Right lobe of liver (tissue), 6 donors: ENCODE results near the gene PIF1. TPM values are rescaled to one million over a fixed set of nuclear protein-coding genes. Genes with fewer than 3 reads are reported as not detected.

ENCODE experiments used
- ATAC-seq, 4 donors: fragments of 200-7000 bp; cut with Tn5 transposase; one replicate each; pipeline ENCODE4 v1.9.1; 2020; ENCODE audit warnings: mild to moderate bottlenecking in 4 of 4, moderate library complexity in 4 of 4
- DNase-seq, 3 donors: peaks; one replicate each; pipeline ENCODE4 v3.0.0-alpha.2; 2020
- H3K27ac ChIP-seq, 3 donors: fragments of 200-600 bp; one replicate each; pipeline ENCODE4 v1.8.0; 2022
- H3K27me3 ChIP-seq, 2 donors: fragments of 200-600 bp; one replicate each; pipeline ENCODE4 v1.8.0; 2022
- H3K36me3 ChIP-seq, 4 donors: fragments of 200-600 bp; sonication (generic) in 1 of 4; one replicate each; pipeline versions ENCODE4 v1.5.1 to v1.8.0; 2017 to 2022; ENCODE audit warnings: control low read depth in 1 of 4
- H3K4me1 ChIP-seq, 4 donors: fragments of 200-600 bp; sonication (generic) in 1 of 4; one replicate each; pipeline versions ENCODE4 v1.5.1 to v1.8.0; 2017 to 2022; ENCODE audit warnings: control low read depth in 1 of 4
- H3K4me3 ChIP-seq, 3 donors: fragments of 200-600 bp; one replicate each; pipeline ENCODE4 v1.8.0; 2022
- H3K9me3 ChIP-seq, 4 donors: fragments of 200-600 bp; sonication (generic) in 1 of 4; one replicate each; pipeline versions ENCODE4 v1.5.1 to v1.8.0; 2017 to 2022; ENCODE audit warnings: control low read depth in 1 of 4
- POLR2A ChIP-seq: fragments of 450-650 bp; IDR thresholded peaks from one replicate; pipeline ENCODE4 v1.6.1; 2017; ENCODE audit warnings: antibody characterized with exemption, mild to moderate bottlenecking
- WGBS: methylation state at CpG from one replicate; pipeline ENCODE4 v1.1.6; 2018; ENCODE audit warnings: low coverage, low lambda C conversion rate; ENCODE audit not compliant: insufficient coverage; ENCODE audit errors: missing lambda C conversion rate; 5-methylcytosine and 5-hydroxymethylcytosine counted together
- intact Hi-C, 2 donors: fragments of 100-400 bp; cut with DNase I; formaldehyde crosslinking; loops; one replicate each; pipeline versions ENCODE4 v1.11.2 to v1.14.1; 2022
- total RNA-seq, 6 experiments: library from RNA; depleted of rRNA in 2 of 6; stranded (reverse); fragments of >200 nt in 2 of 6; fragmentation: NEBNext Ultra II Directional in 3 of 6; extraction: Animal tissue kit (Norgen Biotek cat#: 25700) in 3 of 6; gene quantifications; one replicate each; pipeline versions ENCODE4 v1.1.0 to v1.2.4, GENCODE V29; 2016 to 2023
- TF ChIP-seq, protein P1 (sequence below), 4 donors: fragments of 200-600 bp in 3 of 4; fragments of 450-650 bp in 1 of 4; IDR thresholded peaks; one replicate each; pipeline versions ENCODE4 v1.5.1 to v1.8.0; 2016 to 2022; ENCODE audit warnings: antibody characterized with exemption in 4 of 4, mild to moderate bottlenecking in 2 of 4
- donor health status: DM: no; HTN: yes; CAD: no.
- donor health status: DM: no; HTN: no; CAD: no.
- donor health status: DM: no; HTN: no; CAD: no.
- donor health status: DM: no; HTN: yes; CAD: no.
- donor health status: DM: no; HTN: yes; CAD: no.

Gene PIF1
- total RNA-seq, 6 experiments from 2014 or later, result 0.11 to 1.00 (median 0.36) TPM

DNA sequence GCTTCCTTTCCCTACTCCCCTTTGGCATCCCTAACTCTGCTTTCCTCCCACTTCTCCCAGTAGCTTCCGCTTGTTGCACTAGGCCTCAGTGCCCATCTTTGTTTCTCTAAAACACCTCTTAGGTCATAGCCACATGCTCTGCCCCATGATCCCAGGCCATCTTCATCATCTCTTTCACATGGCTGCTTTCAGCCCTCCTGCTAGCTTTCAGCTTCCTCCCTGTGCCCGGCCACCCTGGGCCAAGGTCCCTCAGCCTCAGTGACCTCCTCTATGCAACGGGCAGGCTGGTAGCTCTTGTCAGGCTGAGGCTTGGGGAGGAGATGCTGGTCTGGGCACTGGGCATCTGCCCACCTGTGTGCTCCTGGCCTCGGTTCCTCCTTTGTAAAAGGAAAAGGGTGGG is 18.5 kb upstream of the PIF1 start:
- WGBS, result 44% methylated on average over 4 of the region's 4 CpGs
- Histone ChIP-seq H3K27ac (peak overlapping the region; percentile 62 to 88 (median 73)), H3K27me3 (no peaks in the 10 kb centered on the region), H3K36me3 (peaks cover 0 to under 1% (median 0%) of the 10 kb centered on the region in 4 donors), H3K4me3 (peak overlapping the region; percentile 74 to 87 (median 75)), H3K4me1 (peaks cover 0 to 6% (median 1%) of the 10 kb centered on the region in 4 donors), H3K9me3 (no peaks in the 10 kb centered on the region)
- intact Hi-C loops, result no loop called here
- DNase-seq, result no peak
- no peak for ATAC-seq
- TF ChIP-seq, protein P1, sequence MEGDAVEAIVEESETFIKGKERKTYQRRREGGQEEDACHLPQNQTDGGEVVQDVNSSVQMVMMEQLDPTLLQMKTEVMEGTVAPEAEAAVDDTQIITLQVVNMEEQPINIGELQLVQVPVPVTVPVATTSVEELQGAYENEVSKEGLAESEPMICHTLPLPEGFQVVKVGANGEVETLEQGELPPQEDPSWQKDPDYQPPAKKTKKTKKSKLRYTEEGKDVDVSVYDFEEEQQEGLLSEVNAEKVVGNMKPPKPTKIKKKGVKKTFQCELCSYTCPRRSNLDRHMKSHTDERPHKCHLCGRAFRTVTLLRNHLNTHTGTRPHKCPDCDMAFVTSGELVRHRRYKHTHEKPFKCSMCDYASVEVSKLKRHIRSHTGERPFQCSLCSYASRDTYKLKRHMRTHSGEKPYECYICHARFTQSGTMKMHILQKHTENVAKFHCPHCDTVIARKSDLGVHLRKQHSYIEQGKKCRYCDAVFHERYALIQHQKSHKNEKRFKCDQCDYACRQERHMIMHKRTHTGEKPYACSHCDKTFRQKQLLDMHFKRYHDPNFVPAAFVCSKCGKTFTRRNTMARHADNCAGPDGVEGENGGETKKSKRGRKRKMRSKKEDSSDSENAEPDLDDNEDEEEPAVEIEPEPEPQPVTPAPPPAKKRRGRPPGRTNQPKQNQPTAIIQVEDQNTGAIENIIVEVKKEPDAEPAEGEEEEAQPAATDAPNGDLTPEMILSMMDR (IDR thresholded peaks at IDR 0.05), result no peak
- TF ChIP-seq POLR2A, result no peak

DNA sequence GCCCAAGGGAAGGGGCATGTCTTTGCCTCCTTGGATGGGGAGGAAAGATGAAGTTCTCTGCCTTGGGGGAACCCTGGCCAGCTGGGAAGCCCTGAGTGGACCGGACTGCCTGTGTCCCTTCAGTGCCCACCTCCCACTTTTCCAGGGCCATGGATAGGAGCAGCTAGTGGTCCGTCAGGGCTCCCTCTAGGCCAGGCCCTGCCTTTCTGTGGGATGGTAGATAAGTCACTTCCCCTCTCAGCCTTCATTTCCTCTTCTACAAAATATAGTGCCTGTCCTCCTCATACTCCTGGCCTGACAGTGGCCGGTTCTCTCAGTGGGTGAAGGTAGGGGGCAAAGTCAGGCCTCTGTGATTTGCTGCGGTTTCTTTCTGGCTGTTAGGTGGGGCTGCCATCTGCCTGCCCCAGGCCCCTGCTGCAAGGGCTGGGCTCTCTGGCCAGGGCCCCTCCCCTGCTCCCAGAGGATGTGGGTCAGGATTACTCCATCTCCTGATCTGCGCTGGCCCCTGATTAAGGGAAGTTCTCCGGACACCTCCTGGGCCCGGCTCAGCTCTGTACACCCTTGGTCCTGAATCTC is 17.6 kb upstream of the PIF1 start:
- intact Hi-C loops, result no loop called here
- H3K4me3 ChIP-seq, result peak overlapping the region; percentile 74 to 87 (median 75)
- H3K27ac ChIP-seq, result peak overlapping the region; percentile 62 to 88 (median 73)
- TF ChIP-seq, protein P1 (IDR thresholded peaks at IDR 0.05), result no peak
- peak; percentile 40 for TF ChIP-seq POLR2A
- H3K9me3 ChIP-seq, result no peaks in the 10 kb centered on the region
- H3K36me3 ChIP-seq, result no peaks in the 10 kb centered on the region
- no peaks in the 10 kb centered on the region for H3K27me3 ChIP-seq
- 48% methylated on average over 4 of the region's 7 CpGs for WGBS
- peak in 3 of 4 donors; percentile 6 to 21 (median 17) for ATAC-seq
- peaks cover 0 to 6% (median 1%) of the 10 kb centered on the region in 4 donors for H3K4me1 ChIP-seq
- DNase-seq, result peak in 1 of 3 donors; percentile 51

DNA sequence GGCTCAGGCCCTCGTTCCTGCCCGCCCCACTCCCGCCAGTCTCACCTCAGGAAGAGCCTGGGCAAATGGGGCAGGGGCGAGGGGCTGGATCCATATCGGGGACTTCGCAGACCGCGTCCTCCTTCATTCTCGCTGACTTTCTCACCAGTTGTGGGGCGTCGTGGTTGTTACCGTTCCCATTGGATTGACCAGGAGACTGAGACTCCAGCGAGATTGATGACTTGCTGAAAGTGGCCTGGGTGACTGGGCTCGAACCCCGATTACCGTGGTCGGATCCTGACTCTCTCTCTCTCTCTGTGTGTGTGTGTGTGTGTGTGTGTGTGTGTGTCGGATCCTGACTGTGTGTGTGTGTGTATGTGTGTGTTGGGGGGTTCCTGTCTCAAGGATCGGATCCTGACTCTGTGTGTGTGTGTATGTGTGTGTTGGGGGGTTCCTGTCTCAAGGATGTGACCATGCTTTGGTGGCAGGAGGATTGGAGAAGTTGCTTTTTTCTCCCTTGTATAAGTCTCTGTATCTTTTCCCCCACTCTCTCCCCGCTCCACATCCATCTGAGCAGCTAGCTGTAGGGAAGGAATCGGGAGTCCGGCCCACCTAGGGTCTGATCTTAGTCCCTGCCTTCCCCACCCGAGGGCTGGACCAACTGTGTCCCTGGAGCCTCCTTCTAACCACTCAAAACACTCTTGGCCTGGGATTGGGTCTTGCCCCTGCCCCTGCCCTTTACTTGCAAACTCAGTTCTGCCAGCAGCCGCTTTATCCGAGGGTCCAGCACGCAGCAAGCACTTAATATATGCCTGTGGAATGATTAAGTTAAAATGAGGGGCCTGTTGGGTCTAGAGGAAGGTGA is 16.9 kb upstream of the PIF1 start:
- Histone ChIP-seq H3K9me3 (no peaks in the 10 kb centered on the region), H3K27me3 (no peaks in the 10 kb centered on the region), H3K4me3 (peak overlapping the region; percentile 74 to 87 (median 75)), H3K4me1 (peaks cover 0 to 6% (median 1%) of the 10 kb centered on the region in 4 donors), H3K36me3 (no peaks in the 10 kb centered on the region), H3K27ac (peak overlapping the region; percentile 80 to 88 (median 81))
- TF ChIP-seq, protein P1 (IDR thresholded peaks at IDR 0.05), result no peak
- TF ChIP-seq POLR2A, result no peak
- WGBS, result 28% methylated on average over 7 of the region's 26 CpGs
- ATAC-seq (no peak), DNase-seq (no peak)
- intact Hi-C loops, result no loop called here

DNA sequence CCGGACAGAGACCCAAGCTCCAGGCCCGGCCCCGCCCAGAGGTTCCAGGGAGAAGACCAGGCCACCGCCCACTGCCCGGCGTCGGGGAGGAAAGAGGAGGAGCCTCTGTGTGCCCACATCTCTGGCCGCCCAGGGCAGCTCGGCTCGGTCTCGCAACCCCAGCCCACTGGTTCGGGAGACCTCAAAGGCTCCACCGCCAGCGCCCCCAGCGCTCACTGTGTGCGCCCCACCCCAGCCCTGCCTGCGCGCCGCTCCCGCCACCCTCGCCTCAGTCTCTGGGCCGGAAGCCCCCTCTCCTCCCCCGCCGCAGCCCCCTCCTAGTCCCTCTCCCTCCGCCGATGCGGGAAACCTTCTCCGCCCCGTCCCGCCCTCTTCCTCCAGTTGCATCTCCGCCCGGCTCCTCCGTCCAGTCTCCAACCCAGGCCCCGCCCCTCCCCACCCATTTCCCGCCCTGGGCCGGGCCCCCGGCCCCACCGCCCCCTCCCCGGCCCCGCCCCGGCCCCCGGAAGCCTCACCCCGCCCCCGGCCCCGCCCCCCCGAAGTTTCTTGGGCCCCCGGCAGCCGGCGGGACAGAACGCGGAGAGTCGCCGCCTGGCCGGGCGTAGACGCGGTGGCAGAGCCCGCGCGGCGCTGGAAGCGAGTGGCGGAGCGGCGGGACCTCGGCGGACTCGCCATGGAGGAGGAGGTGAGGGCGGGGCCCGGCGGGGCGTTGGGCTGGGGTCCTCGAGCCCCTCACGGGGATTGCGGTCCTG is 16.1 kb upstream of the PIF1 start, which contains the start of gene PLEKHO2:
Gene PLEKHO2 (plus strand): TSS at position 572 of the 752 bp plus-strand sequence. CDS start 102 bp downstream, at position 674.
- DNase-seq (peak; percentile 91 to 97 (median 94)), ATAC-seq (peak; percentile 81 to 89 (median 86))
- Histone ChIP-seq H3K36me3 (no peaks in the 10 kb centered on the region), H3K4me1 (peaks cover 0 to 6% (median 1%) of the 10 kb centered on the region in 4 donors), H3K9me3 (no peaks in the 10 kb centered on the region), H3K4me3 (peak within 1 kb of the TSS; percentile 74 to 87 (median 75)), H3K27ac (peak within 1 kb of the TSS; percentile 80 to 90 (median 81)), H3K27me3 (no peaks in the 10 kb centered on the region)
- 3% methylated on average over 28 of the region's 75 CpGs for WGBS
- TF ChIP-seq, protein P1 (IDR thresholded peaks at IDR 0.05), result peak in 2 of 4 donors; percentile 3 to 6
- TF ChIP-seq POLR2A, result peak; percentile 71
- intact Hi-C loops, result no loop called here
